A673 (cell line): ENCODE data around the gene ACSF3. TPM values are rescaled to one million over a fixed set of nuclear protein-coding genes. Genes with fewer than 3 reads are reported as not detected.

ENCODE experiments used
- BruUV-seq: library from RNA; stranded (reverse); fragments of 400-500 nt; replicated peaks from 2 replicates; lab custom pipeline; 2021; lab: Mats Ljungman, UMichigan
- CTCF ChIA-PET: fragments of 300-600 bp; sonication (Branson Sonifier 250); formaldehyde crosslinking; loops from one replicate; lab custom pipeline; 2022; ENCODE audit warnings: antibody characterized with exemption; lab: Charles Lee
- POLR2A ChIA-PET: fragments of 300-600 bp; sonication (Branson Sonifier 250); formaldehyde crosslinking; loops from one replicate; lab custom pipeline; 2022; ENCODE audit warnings: antibody characterized with exemption; ENCODE audit not compliant: low non-redundant PET; lab: Charles Lee
- DNase-seq: peaks from one replicate; pipeline ENCODE4 v3.0.0-alpha.2; 2015; ENCODE audit warnings: low spot score
- H3K27ac ChIP-seq: fragments of 200-600 bp; sonication (generic); 2 replicates; pipeline ENCODE4 v1.5.1; 2016; ENCODE audit warnings: mixed run types, low read depth, mild to moderate bottlenecking, mixed read lengths, antibody characterized with exemption, low read length; ENCODE audit not compliant: poor library complexity, severe bottlenecking
- H3K27me3 ChIP-seq: fragments of 200-600 bp; sonication (generic); replicated peaks from 2 replicates; pipeline ENCODE4 v1.6.1; 2017; ENCODE audit warnings: mixed run types, low read depth, mild to moderate bottlenecking, mixed read lengths, antibody characterized with exemption, low read length; ENCODE audit not compliant: insufficient read depth, poor library complexity
- H3K36me3 ChIP-seq: fragments of 200-600 bp; sonication (generic); 2 replicates; pipeline ENCODE4 v1.6.1; 2016; ENCODE audit warnings: mixed run types, mild to moderate bottlenecking, mixed read lengths, antibody characterized with exemption, low read length; ENCODE audit not compliant: insufficient read depth, poor library complexity, severe bottlenecking
- H3K4me1 ChIP-seq: fragments of 200-600 bp; sonication (generic); 2 replicates; pipeline ENCODE4 v1.6.1; 2017; ENCODE audit warnings: mixed run types, mild to moderate bottlenecking, mixed read lengths, antibody characterized with exemption, low read length; ENCODE audit not compliant: insufficient read depth, poor library complexity, severe bottlenecking
- H3K4me3 ChIP-seq: fragments of 200-600 bp; sonication (generic); 2 replicates; pipeline ENCODE4 v1.5.1; 2016; ENCODE audit warnings: low read depth, mixed run types, mild to moderate bottlenecking, mixed read lengths, low read length; ENCODE audit not compliant: poor library complexity, severe bottlenecking
- H3K9me3 ChIP-seq: fragments of 200-600 bp; sonication (generic); 2 replicates; pipeline ENCODE4 v1.6.1; 2016; ENCODE audit warnings: mixed run types, low read depth, mild to moderate bottlenecking, mixed read lengths, antibody characterized with exemption, low read length; ENCODE audit not compliant: poor library complexity, severe bottlenecking
- EZH2 ChIP-seq: fragments of 200-600 bp; sonication (generic); IDR thresholded peaks from 2 replicates; pipeline ENCODE4 v1.6.1; 2017; ENCODE audit warnings: borderline replicate concordance, low read depth, mild to moderate bottlenecking, mixed read lengths, antibody characterized with exemption, low read length; ENCODE audit not compliant: poor library complexity, severe bottlenecking
- intact Hi-C: fragments of 100-400 bp; cut with micrococcal nuclease; formaldehyde crosslinking; loops from one replicate; pipeline ENCODE4 v1.10.0; 2022; ENCODE audit not compliant: unreplicated experiment
- total RNA-seq: library from RNA; stranded (reverse); gene quantifications from 2 replicates; pipeline ENCODE4 v1.2.3, GENCODE V29; 2021
- TF ChIP-seq, protein P1 (sequence below): fragments of 300-800, 200-600 bp; sonication (generic); conservative IDR thresholded peaks from 2 replicates; pipeline ENCODE4 v1.5.1; 2017; ENCODE audit warnings: low read depth, mild to moderate bottlenecking, antibody characterized with exemption, low read length, moderate library complexity, mixed read lengths

The ACSF3 gene
- total RNA-seq, 1 experiment from 2014 or later, result 27.7 TPM

DNA sequence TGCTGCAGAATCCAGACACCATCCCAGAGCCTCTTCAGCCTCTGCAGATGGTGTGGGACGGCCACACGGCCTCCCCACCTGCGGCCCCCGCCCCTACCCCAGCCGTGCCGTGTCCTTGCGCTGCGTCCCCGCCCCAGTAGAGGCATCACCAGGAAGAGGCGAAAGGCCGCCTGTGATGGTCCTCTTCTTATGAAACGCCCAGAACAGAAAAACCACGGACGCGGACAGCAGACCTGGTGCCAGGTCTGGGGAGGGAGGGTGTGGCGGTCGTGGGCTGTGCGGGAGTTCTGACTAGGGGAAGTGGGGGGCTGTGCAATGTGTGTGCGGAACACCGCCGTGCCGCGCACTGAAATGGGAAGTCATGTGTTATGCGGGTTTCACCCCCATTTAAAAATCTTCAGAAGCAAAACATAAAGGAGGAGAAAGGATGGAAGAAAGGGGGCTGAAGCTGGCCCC, 25.5 kb downstream of the ACSF3 start:
- intact Hi-C loops, result no loop called here
- TF ChIP-seq EZH2, result no peak
- TF ChIP-seq, protein P1, sequence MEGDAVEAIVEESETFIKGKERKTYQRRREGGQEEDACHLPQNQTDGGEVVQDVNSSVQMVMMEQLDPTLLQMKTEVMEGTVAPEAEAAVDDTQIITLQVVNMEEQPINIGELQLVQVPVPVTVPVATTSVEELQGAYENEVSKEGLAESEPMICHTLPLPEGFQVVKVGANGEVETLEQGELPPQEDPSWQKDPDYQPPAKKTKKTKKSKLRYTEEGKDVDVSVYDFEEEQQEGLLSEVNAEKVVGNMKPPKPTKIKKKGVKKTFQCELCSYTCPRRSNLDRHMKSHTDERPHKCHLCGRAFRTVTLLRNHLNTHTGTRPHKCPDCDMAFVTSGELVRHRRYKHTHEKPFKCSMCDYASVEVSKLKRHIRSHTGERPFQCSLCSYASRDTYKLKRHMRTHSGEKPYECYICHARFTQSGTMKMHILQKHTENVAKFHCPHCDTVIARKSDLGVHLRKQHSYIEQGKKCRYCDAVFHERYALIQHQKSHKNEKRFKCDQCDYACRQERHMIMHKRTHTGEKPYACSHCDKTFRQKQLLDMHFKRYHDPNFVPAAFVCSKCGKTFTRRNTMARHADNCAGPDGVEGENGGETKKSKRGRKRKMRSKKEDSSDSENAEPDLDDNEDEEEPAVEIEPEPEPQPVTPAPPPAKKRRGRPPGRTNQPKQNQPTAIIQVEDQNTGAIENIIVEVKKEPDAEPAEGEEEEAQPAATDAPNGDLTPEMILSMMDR, result no peak
- BruUV-seq, result no TSS peak
- no peak overlapping the region for H3K4me3 ChIP-seq
- no peak for DNase-seq
- H3K27me3 ChIP-seq, result no peaks in the 10 kb centered on the region
- peaks cover 5% of the 10 kb centered on the region for H3K4me1 ChIP-seq
- H3K9me3 ChIP-seq, result no peaks in the 10 kb centered on the region
- ChIA-PET CTCF (no interaction called here), POLR2A (no interaction called here)
- H3K27ac ChIP-seq, result no peak overlapping the region
- peaks cover 9% of the 10 kb centered on the region for H3K36me3 ChIP-seq

DNA sequence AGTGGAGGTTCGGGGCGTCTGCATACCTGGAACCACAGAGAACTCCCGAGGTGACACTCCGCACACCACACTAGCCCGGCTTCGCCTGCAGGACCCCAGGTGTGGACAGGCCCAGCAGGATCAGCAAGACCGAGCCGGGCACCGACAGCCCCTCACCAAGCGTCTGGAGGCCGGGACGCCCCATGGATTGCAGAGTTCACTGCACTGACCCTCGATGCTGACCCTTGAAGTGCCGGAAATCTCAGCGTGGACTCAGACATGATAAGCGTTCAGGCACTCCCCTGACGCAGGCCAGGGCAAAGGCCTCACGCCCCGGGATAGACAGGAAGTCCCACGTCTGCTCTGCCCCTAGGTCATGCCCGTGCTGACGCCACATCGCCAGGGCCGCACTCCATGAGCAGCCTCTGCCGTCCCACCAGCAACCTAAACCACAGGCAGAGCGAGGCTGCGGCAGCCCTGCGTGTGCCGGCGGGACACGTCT, 26.0 kb downstream of the ACSF3 start:
- Histone ChIP-seq H3K36me3 (peaks cover 9% of the 10 kb centered on the region), H3K9me3 (no peaks in the 10 kb centered on the region), H3K27me3 (no peaks in the 10 kb centered on the region), H3K4me3 (no peak overlapping the region), H3K4me1 (peaks cover 5% of the 10 kb centered on the region), H3K27ac (no peak overlapping the region)
- CTCF ChIA-PET, result no interaction called here
- no TSS peak for BruUV-seq
- TF ChIP-seq, protein P1, result no peak
- no peak for TF ChIP-seq EZH2
- POLR2A ChIA-PET, result no interaction called here
- no peak for DNase-seq
- intact Hi-C loops, result no loop called here

DNA sequence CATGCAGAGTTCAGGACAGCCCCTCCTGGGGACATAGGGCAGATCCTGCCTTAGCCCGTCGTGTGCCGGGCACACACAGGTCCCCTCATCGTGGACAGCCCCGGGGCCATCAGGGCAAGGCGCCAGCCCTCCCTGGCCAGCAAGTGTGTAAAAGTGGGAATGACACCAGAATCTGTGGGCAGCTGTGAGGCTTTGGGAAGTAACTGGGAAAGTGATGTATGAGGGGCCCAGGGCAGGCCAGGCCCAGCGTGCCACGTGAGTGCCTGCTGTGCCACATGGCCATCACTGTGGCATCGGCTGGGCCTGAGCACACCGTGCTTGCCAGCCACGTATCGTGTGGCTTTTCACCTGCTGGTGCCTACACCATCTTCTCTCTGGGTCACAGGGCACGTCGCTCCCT, 26.6 kb downstream of the ACSF3 start:
- no peak for DNase-seq
- ChIA-PET POLR2A (no interaction called here), CTCF (no interaction called here)
- Histone ChIP-seq H3K4me3 (no peak overlapping the region), H3K9me3 (no peaks in the 10 kb centered on the region), H3K27me3 (no peaks in the 10 kb centered on the region), H3K4me1 (peaks cover 5% of the 10 kb centered on the region), H3K36me3 (peaks cover 9% of the 10 kb centered on the region), H3K27ac (no peak overlapping the region)
- intact Hi-C loops, result no loop called here
- BruUV-seq, result no TSS peak
- TF ChIP-seq, protein P1, result no peak
- TF ChIP-seq EZH2, result no peak
